H1 (cell line): ENCODE data around the gene GALNT17. TPM values are rescaled to one million over a fixed set of nuclear protein-coding genes. Genes with fewer than 3 reads are reported as not detected.

Experiments
- CTCF ChIA-PET: fragments of 300-600 bp; sonication (Branson Sonifier 250); formaldehyde crosslinking; loops from one replicate; lab custom pipeline; 2021; ENCODE audit not compliant: partially characterized antibody; lab: Charles Lee
- POLR2A ChIA-PET: fragments of 300-600 bp; sonication (Branson Sonifier 250); formaldehyde crosslinking; loops from one replicate; lab custom pipeline; 2021; ENCODE audit warnings: inconsistent platforms; ENCODE audit not compliant: partially characterized antibody; lab: Charles Lee
- DNase-seq, 2 experiments: peaks; one replicate each; pipeline versions ENCODE4 v3.0.0 to v3.0.0-alpha.2; 2010 to 2022; ENCODE audit warnings: low spot score in 2 of 2, low read depth in 1 of 2, mixed read lengths in 1 of 2
- FAIRE-seq: peaks from 2 replicates; lab custom pipeline; 2011; peaks lifted over from hg19 to GRCh38; lab: Jason Lieb, UNC
- H2AFZ ChIP-seq: 2 replicates; pipeline ENCODE4 v1.8.1; 2012; ENCODE audit warnings: low read length, inconsistent platforms
- H2AK5ac ChIP-seq: 2 replicates; pipeline ENCODE4 v1.6.1; 2013; ENCODE audit warnings: low read depth, low read length
- H2BK120ac ChIP-seq: replicated peaks from 2 replicates; pipeline ENCODE3; 2013; ENCODE audit warnings: low read depth, low read length, inconsistent platforms
- H2BK12ac ChIP-seq: 2 replicates; pipeline ENCODE4 v1.6.1; 2013; ENCODE audit warnings: low read depth, low read length
- H2BK15ac ChIP-seq: 2 replicates; pipeline ENCODE4 v1.6.1; 2013; ENCODE audit warnings: low read length
- H2BK20ac ChIP-seq: 2 replicates; pipeline ENCODE4 v1.6.1; 2013; ENCODE audit warnings: low read length
- H2BK5ac ChIP-seq: 2 replicates; pipeline ENCODE4 v1.6.1; 2013; ENCODE audit warnings: low read depth, low read length
- H3K14ac ChIP-seq: 2 replicates; pipeline ENCODE4 v1.6.1; 2013; ENCODE audit warnings: inconsistent platforms; ENCODE audit not compliant: insufficient read length
- H3K18ac ChIP-seq: 2 replicates; pipeline ENCODE4 v1.6.1; 2013; ENCODE audit warnings: low read length; ENCODE audit errors: extremely low read depth
- H3K23ac ChIP-seq: 2 replicates; pipeline ENCODE4 v1.6.1; 2013; ENCODE audit warnings: inconsistent platforms; ENCODE audit not compliant: insufficient read length
- H3K23me2 ChIP-seq: 2 replicates; pipeline ENCODE4 v1.6.1; 2013; ENCODE audit warnings: low read depth, low read length
- H3K27ac ChIP-seq: 2 replicates; pipeline ENCODE4 v1.6.1; 2011; ENCODE audit warnings: low read depth, low read length, inconsistent platforms
- H3K27me3 ChIP-seq, 4 experiments: replicated peaks in 1 of 4; 1 replicate in 1 of 4; 2 replicates in 3 of 4; pipeline versions ENCODE4 v1.6.1 to v1.8.1; 2011 to 2013; ENCODE audit warnings: low read length in 3 of 4, mild to moderate bottlenecking in 3 of 4, inconsistent platforms in 2 of 4, mixed read lengths in 2 of 4, moderate library complexity in 1 of 4; ENCODE audit not compliant: control insufficient read depth in 3 of 4, insufficient read depth in 3 of 4; ENCODE audit errors: extremely low read depth in 1 of 4
- H3K36me3 ChIP-seq, 4 experiments: 2 replicates each; pipeline versions ENCODE4 v1.6.1 to v1.8.1; 2011 to 2013; ENCODE audit warnings: mild to moderate bottlenecking in 4 of 4, low read length in 3 of 4, moderate library complexity in 2 of 4, control low read depth in 1 of 4, inconsistent platforms in 1 of 4; ENCODE audit not compliant: insufficient read depth in 4 of 4, control insufficient read depth in 2 of 4
- H3K4ac ChIP-seq: replicated peaks from 2 replicates; pipeline ENCODE3; 2013; ENCODE audit warnings: low read length, low read depth, mixed read lengths, inconsistent platforms; ENCODE audit not compliant: insufficient read length
- H3K4me1 ChIP-seq, 4 experiments: replicated peaks in 1 of 4; 1 replicate in 1 of 4; 2 replicates in 3 of 4; pipeline versions ENCODE4 v1.6.1 to v1.8.1; 2011 to 2013; ENCODE audit warnings: low read length in 3 of 4, inconsistent platforms in 2 of 4, mixed read lengths in 1 of 4; ENCODE audit not compliant: insufficient read depth in 4 of 4, control insufficient read depth in 3 of 4
- H3K4me2 ChIP-seq, 2 experiments: 2 replicates each; pipeline versions ENCODE4 v1.6.1 to v1.8.1; 2011 to 2013; ENCODE audit warnings: low read depth in 2 of 2, low read length in 2 of 2, control low read depth in 1 of 2, inconsistent platforms in 1 of 2, mild to moderate bottlenecking in 1 of 2; ENCODE audit not compliant: insufficient read depth in 1 of 2
- H3K4me3 ChIP-seq, 4 experiments: fragments of 200-600, 300-600 bp in 1 of 4; sonication (generic), shearing (Covaris generic), sonication (Bioruptor Twin) in 1 of 4; 2 replicates each; pipeline versions ENCODE4 v1.5.1 to v1.8.1; 2011 to 2016; ENCODE audit warnings: low read length in 4 of 4, low read depth in 3 of 4, control low read depth in 2 of 4, inconsistent platforms in 2 of 4, mild to moderate bottlenecking in 2 of 4, mixed read lengths in 1 of 4, moderate library complexity in 1 of 4; ENCODE audit not compliant: insufficient read depth in 2 of 4; ENCODE audit errors: extremely low read depth in 1 of 4
- H3K56ac ChIP-seq: replicated peaks from 2 replicates; pipeline ENCODE3; 2013; ENCODE audit warnings: low read depth, mild to moderate bottlenecking, mixed read lengths, low read length, inconsistent platforms; ENCODE audit not compliant: insufficient read length
- H3K79me1 ChIP-seq: 2 replicates; pipeline ENCODE4 v1.6.1; 2013; ENCODE audit warnings: low read depth, low read length, control low read depth
- H3K79me2 ChIP-seq, 2 experiments: 2 replicates each; pipeline versions ENCODE4 v1.6.1 to v1.8.1; 2012 to 2013; ENCODE audit warnings: low read length in 2 of 2, mild to moderate bottlenecking in 2 of 2, inconsistent platforms in 1 of 2; ENCODE audit not compliant: insufficient read depth in 2 of 2, control insufficient read depth in 1 of 2
- H3K9ac ChIP-seq, 4 experiments: replicated peaks in 1 of 4; 1 replicate in 1 of 4; 2 replicates in 3 of 4; pipeline versions ENCODE4 v1.6.1 to v1.8.1; 2011 to 2013; ENCODE audit warnings: low read depth in 3 of 4, low read length in 3 of 4, control low read depth in 2 of 4, mild to moderate bottlenecking in 2 of 4, moderate library complexity in 2 of 4, inconsistent platforms in 1 of 4; ENCODE audit errors: extremely low read depth in 1 of 4
- H3K9me3 ChIP-seq, 2 experiments: 2 replicates each; pipeline versions ENCODE4 v1.6.1 to v1.8.1; 2012 to 2013; ENCODE audit warnings: mild to moderate bottlenecking in 2 of 2, moderate library complexity in 2 of 2, control low read depth in 1 of 2, inconsistent platforms in 1 of 2, low read depth in 1 of 2, low read length in 1 of 2, mixed read lengths in 1 of 2; ENCODE audit not compliant: insufficient read depth in 2 of 2
- H4K20me1 ChIP-seq, 2 experiments: replicated peaks in 1 of 2; 2 replicates each; pipeline versions ENCODE3 to v1.8.1; 2011 to 2013; ENCODE audit warnings: inconsistent platforms in 2 of 2, low read length in 2 of 2, mild to moderate bottlenecking in 1 of 2; ENCODE audit not compliant: insufficient read depth in 2 of 2, control insufficient read depth in 1 of 2
- H4K5ac ChIP-seq: 2 replicates; pipeline ENCODE4 v1.6.1; 2013; ENCODE audit warnings: low read length, low read depth, mixed read lengths, inconsistent platforms; ENCODE audit not compliant: insufficient read length
- H4K8ac ChIP-seq: 2 replicates; pipeline ENCODE4 v1.8.0; 2013; ENCODE audit warnings: mild to moderate bottlenecking, moderate library complexity, low read length, inconsistent platforms; ENCODE audit not compliant: insufficient read depth; ENCODE audit errors: extremely low read depth
- H4K91ac ChIP-seq: replicated peaks from 2 replicates; pipeline ENCODE3; 2013; ENCODE audit warnings: low read length, mixed read lengths, inconsistent platforms; ENCODE audit not compliant: insufficient read length
- BRCA1 ChIP-seq: IDR thresholded peaks from 2 replicates; pipeline ENCODE4 v1.6.1; 2012; ENCODE audit warnings: low read depth, low read length, improper control_type of control experiment
- CHD2 ChIP-seq: IDR thresholded peaks from 2 replicates; pipeline ENCODE4 v1.6.1; 2012; ENCODE audit warnings: low read length, improper control_type of control experiment
- PHF8 ChIP-seq: fragments of 200-600 bp; sonication (generic); conservative IDR thresholded peaks from 2 replicates; pipeline ENCODE4 v1.7.1; 2012; ENCODE audit warnings: low read depth, mild to moderate bottlenecking, inconsistent platforms, low read length, moderate library complexity
- SIX5 ChIP-seq: IDR thresholded peaks from 2 replicates; pipeline ENCODE4 v1.6.1; 2011; ENCODE audit warnings: mild to moderate bottlenecking, low read depth, low read length
- TBP ChIP-seq: IDR thresholded peaks from 2 replicates; pipeline ENCODE4 v1.6.1; 2011; ENCODE audit warnings: low read depth, low read length, improper control_type of control experiment
- whole genome bisulfite sequencing, 2 experiments: shearing (Covaris generic) in 1 of 2; methylation state at CpG; one replicate each; pipeline versions ENCODE4 v1.1.6 to v1.1.7; 2013 to 2015; ENCODE audit warnings: low lambda C conversion rate in 2 of 2, mixed read lengths in 2 of 2, inconsistent platforms in 1 of 2, low coverage in 1 of 2, missing lambda C conversion rate in 1 of 2; ENCODE audit not compliant: insufficient replicate concordance in 2 of 2, insufficient coverage in 1 of 2, insufficient read length in 1 of 2; ENCODE audit errors: extremely low coverage in 1 of 2, missing lambda C conversion rate in 1 of 2; 5-methylcytosine and 5-hydroxymethylcytosine counted together
- polyA plus RNA-seq, 7 experiments: library from polyadenylated mRNA; depleted of rRNA in 3 of 7; stranded (reverse) in 5 of 7; unstranded in 2 of 7; fragments of >200 nt in 5 of 7; fragments of 200-250 nt in 2 of 7; gene quantifications; 1 replicate in 5 of 7; 2 replicates in 1 of 7; 4 replicates in 1 of 7; pipeline versions ENCODE4 v1.2.1 to v1.2.3, GENCODE V29; 2011 to 2013; ENCODE audit warnings: missing spikeins in 2 of 7, mixed read lengths in 2 of 7
- total RNA-seq: library from RNA; stranded (reverse); fragmentation: NEBNext Ultra II Directional; extraction: Animal tissue kit (Norgen Biotek cat#: 25700); gene quantifications from 2 replicates; pipeline ENCODE4 v1.2.1, GENCODE V29; 2021
- TF ChIP-seq, protein P1 (sequence below): IDR thresholded peaks from 2 replicates; pipeline ENCODE4 v1.6.1; 2011; ENCODE audit warnings: low read depth, mild to moderate bottlenecking, low read length; ENCODE audit not compliant: insufficient read depth

GALNT17 gene
- total and polyA plus RNA-seq, 2 of the 8 experiments (the other 6 are each of a cell fraction or from before 2014, with no cell fraction given), result 37.7 to 47.0 TPM

GRCh38 chr7:71363627-71364026 is 231.7 kb downstream of the GALNT17 start:
- H3K4me2 ChIP-seq, result no peak overlapping the region
- H2AFZ ChIP-seq, result no peak overlapping the region
- H3K79me2 ChIP-seq, result peaks cover 0 to 51% of the 10 kb centered on the region in 2 experiments; a peak in 1 of 4 replicates
- H3K4me3 ChIP-seq, result no peak overlapping the region
- no peak overlapping the region for H3K23ac ChIP-seq
- H4K8ac ChIP-seq, result no peak overlapping the region
- H3K56ac ChIP-seq, result no peak overlapping the region
- TF ChIP-seq BRCA1 (no peak), CHD2 (no peak), TBP (no peak), PHF8 (no peak), SIX5 (no peak)
- TF ChIP-seq, protein P1, sequence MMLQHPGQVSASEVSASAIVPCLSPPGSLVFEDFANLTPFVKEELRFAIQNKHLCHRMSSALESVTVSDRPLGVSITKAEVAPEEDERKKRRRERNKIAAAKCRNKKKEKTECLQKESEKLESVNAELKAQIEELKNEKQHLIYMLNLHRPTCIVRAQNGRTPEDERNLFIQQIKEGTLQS, result no peak
- H2BK120ac ChIP-seq, result no peak overlapping the region
- no peak overlapping the region for H3K9ac ChIP-seq
- H3K27ac ChIP-seq, result no peak overlapping the region
- H3K18ac ChIP-seq, result no peak overlapping the region
- no peaks in the 10 kb centered on the region for H3K27me3 ChIP-seq
- H4K5ac ChIP-seq, result no peak overlapping the region
- H3K23me2 ChIP-seq, result no peaks in the 10 kb centered on the region
- H3K36me3 ChIP-seq, result no peaks in the 10 kb centered on the region
- FAIRE-seq (no peak), DNase-seq (no peak)
- no peak overlapping the region for H2AK5ac ChIP-seq
- peaks cover 3% of the 10 kb centered on the region; the same call in 1 of the 2 replicates for H3K79me1 ChIP-seq
- H3K14ac ChIP-seq, result no peak overlapping the region
- peak overlapping the region; percentile 62; the same call in 1 of the 2 replicates for H2BK15ac ChIP-seq
- H3K4ac ChIP-seq, result no peak overlapping the region
- POLR2A ChIA-PET, result interaction anchor here (0.8 kb wide), 1 partner anchor 11 kb away, joined by 3 read pairs; no protein-coding TSS in a partner anchor
- no peak overlapping the region for H4K91ac ChIP-seq
- H2BK20ac ChIP-seq, result 0 out of 2 replicates have a peak overlapping the region, but pooled peaks have one; percentile 40
- H2BK12ac ChIP-seq, result peak overlapping the region; percentile 53; the same call in 1 of the 2 replicates
- H2BK5ac ChIP-seq, result no peak overlapping the region; the same call in 1 of the 2 replicates
- 97% methylated on average over 7 of the region's 7 CpGs; no CpG with 5 or more reads in 1 of the 2 experiments for WGBS, 2 experiments
- CTCF ChIA-PET, result interaction anchor here (1.5 kb wide), 1 partner anchor 36 kb away, joined by 3 read pairs; no protein-coding TSS in a partner anchor
- H4K20me1 ChIP-seq, result no peaks in the 10 kb centered on the region
- peaks cover 3 to 6% of the 10 kb centered on the region in 2 experiments; a peak in 1 of 4 replicates for H3K9me3 ChIP-seq
- peaks cover 4 to 10% (median 6%) of the 10 kb centered on the region in 4 experiments; a peak in 5 of 7 replicates for H3K4me1 ChIP-seq
